NCI-H1930 (cell line): ENCODE measurements around the gene SPATA17.
"Not testable (repeated sequence)": the region's sequence is repeated elsewhere in the genome, so short reads cannot be mapped to it uniquely, and the experiment has no call there.

Experiments used
- DNase-seq, 2 experiments: peaks; one replicate each; lab custom pipeline; 2025; lab: John Stamatoyannopoulos, UW

SPATA17 gene

GRCh38 chr1:217630711-217631591 is at the start of gene SPATA17, which contains the start of gene GPATCH2:
Gene SPATA17 (plus strand): TSS chr1:217631344. CDS start chr1:217631379, 35 bp downstream.
Gene GPATCH2 (minus strand): TSS chr1:217631090. CDS start chr1:217630971, 119 bp downstream.
- DNase-seq = peak; percentile 82 to 92

- DNase-seq = not testable (repeated sequence)
These were observed 46.8 kb upstream of the SPATA17 start for GRCh38 chr1:217584286-217584811.

GRCh38 chr1:217585577-217585976 is 45.6 kb upstream of the SPATA17 start:
- no peak for DNase-seq

- DNase-seq = no peak
These were observed 44.6 kb upstream of the SPATA17 start for GRCh38 chr1:217586586-217586985.

GRCh38 chr1:217590598-217590997 is 40.5 kb upstream of the SPATA17 start:
- no peak for DNase-seq

- DNase-seq = no peak
These were observed 32.0 kb upstream of the SPATA17 start for GRCh38 chr1:217599154-217599553.

- no peak for DNase-seq
These were observed 28.8 kb upstream of the SPATA17 start for GRCh38 chr1:217602380-217602779.

GRCh38 chr1:217605390-217605789 is 25.8 kb upstream of the SPATA17 start:
- DNase-seq = no peak

GRCh38 chr1:217614200-217614712 is 16.9 kb upstream of the SPATA17 start:
- DNase-seq = no peak

GRCh38 chr1:217617126-217617525 is 14.0 kb upstream of the SPATA17 start:
- peak; percentile 50 to 62 for DNase-seq

GRCh38 chr1:217620814-217621213 is 10.3 kb upstream of the SPATA17 start:
- DNase-seq = no peak

GRCh38 chr1:217622042-217622441 is 9.1 kb upstream of the SPATA17 start:
- DNase-seq = no peak

- DNase-seq = no peak
These were observed 4.8 kb upstream of the SPATA17 start for GRCh38 chr1:217626321-217626720.

- no peak for DNase-seq
These were observed 3.7 kb upstream of the SPATA17 start for GRCh38 chr1:217627431-217627830.

GRCh38 chr1:217642455-217642854 is 11.3 kb downstream of the SPATA17 start:
- no peak for DNase-seq

GRCh38 chr1:217647791-217648190 is 16.6 kb downstream of the SPATA17 start:
- no peak for DNase-seq

GRCh38 chr1:217650674-217651073 is 19.5 kb downstream of the SPATA17 start:
- no peak for DNase-seq

GRCh38 chr1:217660353-217661062 is 29.4 kb downstream of the SPATA17 start:
- DNase-seq = no peak

- DNase-seq = no peak
These were observed 30.3 kb downstream of the SPATA17 start for GRCh38 chr1:217661407-217661806.

GRCh38 chr1:217668351-217668940 is 37.3 kb downstream of the SPATA17 start:
- no peak for DNase-seq

- no peak for DNase-seq
These were observed 42.2 kb downstream of the SPATA17 start for GRCh38 chr1:217673387-217673786.
